Astrocyte (in vitro differentiated cells and primary cell): ENCODE data around the gene HDHD2. TPM values are rescaled to one million over a fixed set of nuclear protein-coding genes. Genes with fewer than 3 reads are reported as not detected.

Source experiments
- DNase-seq: peaks from one replicate; pipeline ENCODE4 v3.0.0-alpha.2; 2010; ENCODE audit warnings: low read depth
- FAIRE-seq: peaks from 2 replicates; lab custom pipeline; 2011; peaks lifted over from hg19 to GRCh38; lab: Jason Lieb, UNC
- H2AFZ ChIP-seq: 2 replicates; pipeline ENCODE4 v1.6.0; 2012; ENCODE audit warnings: low read depth, low read length, inconsistent platforms
- H3K27ac ChIP-seq: 2 replicates; pipeline ENCODE4 v1.5.1; 2011; ENCODE audit warnings: low read depth, low read length, inconsistent platforms
- H3K27me3 ChIP-seq: 2 replicates; pipeline ENCODE4 v1.6.0; 2011; ENCODE audit warnings: low read length, inconsistent platforms; ENCODE audit not compliant: insufficient read depth
- H3K36me3 ChIP-seq: 2 replicates; pipeline ENCODE4 v1.5.1; 2011; ENCODE audit warnings: low read length, inconsistent platforms; ENCODE audit not compliant: insufficient read depth
- H3K4me1 ChIP-seq: 2 replicates; pipeline ENCODE4 v1.5.1; 2011; ENCODE audit warnings: low read length, inconsistent platforms; ENCODE audit not compliant: insufficient read depth
- H3K4me2 ChIP-seq: 2 replicates; pipeline ENCODE4 v1.6.0; 2012; ENCODE audit warnings: low read length, inconsistent platforms
- H3K4me3 ChIP-seq: 2 replicates; pipeline ENCODE4 v1.5.1; 2011; ENCODE audit warnings: low read depth, mild to moderate bottlenecking, low read length, inconsistent platforms; ENCODE audit not compliant: insufficient read depth
- H3K79me2 ChIP-seq: 2 replicates; pipeline ENCODE4 v1.6.0; 2012; ENCODE audit warnings: mild to moderate bottlenecking, low read length, inconsistent platforms; ENCODE audit not compliant: insufficient read depth
- H3K9ac ChIP-seq: 2 replicates; pipeline ENCODE4 v1.6.0; 2012; ENCODE audit warnings: mild to moderate bottlenecking, low read length, inconsistent platforms
- H3K9me3 ChIP-seq: 2 replicates; pipeline ENCODE4 v1.5.1; 2012; ENCODE audit warnings: low read depth, mild to moderate bottlenecking, low read length, inconsistent platforms; ENCODE audit not compliant: insufficient read depth
- H4K20me1 ChIP-seq: 2 replicates; pipeline ENCODE4 v1.6.0; 2012; ENCODE audit warnings: low read length, inconsistent platforms; ENCODE audit not compliant: insufficient read depth
- H3K27ac Mint-ChIP-seq: one replicate; pipeline ENCODE4 v1.8.0; 2021; ENCODE audit warnings: mild to moderate bottlenecking, mixed read lengths; ENCODE audit not compliant: unreplicated experiment
- H3K27me3 Mint-ChIP-seq: one replicate; pipeline ENCODE4 v1.8.0; 2021; ENCODE audit warnings: low read depth, mixed read lengths; ENCODE audit not compliant: unreplicated experiment
- H3K36me3 Mint-ChIP-seq: one replicate; pipeline ENCODE4 v1.8.0; 2021; ENCODE audit warnings: low read depth, mixed read lengths; ENCODE audit not compliant: unreplicated experiment
- H3K4me1 Mint-ChIP-seq: one replicate; pipeline ENCODE4 v1.8.0; 2021; ENCODE audit warnings: low read depth, mixed read lengths; ENCODE audit not compliant: unreplicated experiment
- H3K4me3 Mint-ChIP-seq: one replicate; pipeline ENCODE4 v1.8.0; 2021; ENCODE audit warnings: mild to moderate bottlenecking, moderate library complexity, mixed read lengths; ENCODE audit not compliant: unreplicated experiment
- H3K9me3 Mint-ChIP-seq: one replicate; pipeline ENCODE4 v1.8.0; 2021; ENCODE audit warnings: mild to moderate bottlenecking, mixed read lengths; ENCODE audit not compliant: unreplicated experiment
- EZH2 ChIP-seq: IDR thresholded peaks from 2 replicates; pipeline ENCODE4 v1.6.1; 2012; ENCODE audit warnings: mild to moderate bottlenecking, low read length, inconsistent platforms; ENCODE audit not compliant: insufficient read depth
- total RNA-seq: library from RNA; stranded (reverse); gene quantifications from 2 replicates; pipeline ENCODE4 v1.2.1, GENCODE V29; 2021
- TF ChIP-seq, protein P1 (sequence below): IDR thresholded peaks from 2 replicates; pipeline ENCODE4 v1.5.1; 2011; ENCODE audit warnings: low read depth, mild to moderate bottlenecking, inconsistent platforms, low read length, moderate library complexity; ENCODE audit not compliant: insufficient read depth

Gene HDHD2
- total RNA-seq, 1 donor from 2014 or later, result 23.5 TPM

DNA sequence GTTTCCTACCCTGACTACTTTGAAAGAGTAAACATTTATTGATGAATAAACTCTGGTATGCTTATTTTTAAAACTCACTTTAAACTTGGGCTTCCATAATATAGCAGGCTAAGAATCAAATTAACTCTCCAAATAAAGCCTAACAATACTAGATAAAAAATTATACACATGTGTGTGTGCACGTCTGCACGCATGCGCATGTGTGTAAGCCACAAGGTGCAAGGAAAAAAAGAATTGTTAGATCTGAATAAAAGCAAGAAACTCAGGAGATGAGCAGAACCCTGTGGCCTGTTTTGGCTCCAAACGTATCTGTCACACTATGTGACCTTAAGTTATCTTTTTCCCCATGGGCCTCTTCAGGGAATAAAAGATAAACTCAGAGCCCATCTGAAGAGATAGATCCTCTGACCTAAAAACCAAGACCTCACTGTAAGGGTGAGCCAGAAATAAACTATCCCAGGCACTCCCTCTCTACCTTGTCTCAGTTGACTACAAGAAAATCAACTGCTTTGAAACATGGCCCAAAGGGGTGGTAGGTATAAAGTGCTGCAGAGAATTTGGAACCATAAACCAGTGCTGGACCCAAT lies 6.3 kb downstream of the HDHD2 start:
- TF ChIP-seq EZH2, result no peak
- TF ChIP-seq, protein P1, sequence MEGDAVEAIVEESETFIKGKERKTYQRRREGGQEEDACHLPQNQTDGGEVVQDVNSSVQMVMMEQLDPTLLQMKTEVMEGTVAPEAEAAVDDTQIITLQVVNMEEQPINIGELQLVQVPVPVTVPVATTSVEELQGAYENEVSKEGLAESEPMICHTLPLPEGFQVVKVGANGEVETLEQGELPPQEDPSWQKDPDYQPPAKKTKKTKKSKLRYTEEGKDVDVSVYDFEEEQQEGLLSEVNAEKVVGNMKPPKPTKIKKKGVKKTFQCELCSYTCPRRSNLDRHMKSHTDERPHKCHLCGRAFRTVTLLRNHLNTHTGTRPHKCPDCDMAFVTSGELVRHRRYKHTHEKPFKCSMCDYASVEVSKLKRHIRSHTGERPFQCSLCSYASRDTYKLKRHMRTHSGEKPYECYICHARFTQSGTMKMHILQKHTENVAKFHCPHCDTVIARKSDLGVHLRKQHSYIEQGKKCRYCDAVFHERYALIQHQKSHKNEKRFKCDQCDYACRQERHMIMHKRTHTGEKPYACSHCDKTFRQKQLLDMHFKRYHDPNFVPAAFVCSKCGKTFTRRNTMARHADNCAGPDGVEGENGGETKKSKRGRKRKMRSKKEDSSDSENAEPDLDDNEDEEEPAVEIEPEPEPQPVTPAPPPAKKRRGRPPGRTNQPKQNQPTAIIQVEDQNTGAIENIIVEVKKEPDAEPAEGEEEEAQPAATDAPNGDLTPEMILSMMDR, result no peak
- H3K4me3 ChIP-seq, result no peak overlapping the region
- H3K9ac ChIP-seq, result no peak overlapping the region
- peaks cover 5% of the 10 kb centered on the region for H3K4me1 Mint-ChIP-seq
- no peaks in the 10 kb centered on the region for H3K27me3 ChIP-seq
- H3K36me3 Mint-ChIP-seq, result peaks cover 4% of the 10 kb centered on the region
- H3K79me2 ChIP-seq, result peaks cover 95% of the 10 kb centered on the region
- H3K4me1 ChIP-seq, result no peaks in the 10 kb centered on the region
- no peak overlapping the region for H2AFZ ChIP-seq
- no peaks in the 10 kb centered on the region for H3K27me3 Mint-ChIP-seq
- no peak overlapping the region for H3K27ac Mint-ChIP-seq
- H4K20me1 ChIP-seq, result peaks cover 41% of the 10 kb centered on the region
- no peak overlapping the region for H3K4me2 ChIP-seq
- DNase-seq, result no peak
- no peak for FAIRE-seq
- no peaks in the 10 kb centered on the region for H3K9me3 ChIP-seq
- no peaks in the 10 kb centered on the region for H3K36me3 ChIP-seq
- no peak overlapping the region for H3K4me3 Mint-ChIP-seq
- no peaks in the 10 kb centered on the region for H3K9me3 Mint-ChIP-seq
- no peak overlapping the region for H3K27ac ChIP-seq

DNA sequence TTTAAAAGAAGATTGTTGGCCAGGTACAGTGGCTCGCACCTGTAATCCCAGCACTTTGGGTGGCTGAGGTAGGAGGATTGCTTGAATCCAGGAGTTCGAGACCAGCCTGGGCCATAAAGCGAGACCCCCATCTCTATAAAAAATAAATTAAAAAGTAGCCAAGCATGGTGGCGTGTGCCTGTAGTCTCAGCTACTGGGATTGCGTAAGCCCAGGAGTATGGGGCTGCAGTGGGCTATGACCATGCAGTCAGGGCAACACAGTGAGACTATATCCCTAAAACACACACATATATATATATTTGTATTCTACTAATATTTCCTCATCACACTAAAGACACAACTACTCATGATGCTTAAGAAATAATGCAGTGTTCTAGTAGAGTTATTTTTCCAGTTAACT lies 7.1 kb downstream of the HDHD2 start:
- Histone ChIP-seq H3K27ac (no peak overlapping the region), H3K36me3 (no peaks in the 10 kb centered on the region), H3K4me1 (no peaks in the 10 kb centered on the region), H3K4me3 (no peak overlapping the region), H3K4me2 (no peak overlapping the region), H3K79me2 (peaks cover 95% of the 10 kb centered on the region), H2AFZ (no peak overlapping the region), H4K20me1 (peaks cover 48% of the 10 kb centered on the region), H3K9me3 (no peaks in the 10 kb centered on the region), H3K27me3 (no peaks in the 10 kb centered on the region), H3K9ac (no peak overlapping the region)
- H3K9me3 Mint-ChIP-seq, result no peaks in the 10 kb centered on the region
- no peak overlapping the region for H3K4me3 Mint-ChIP-seq
- H3K27ac Mint-ChIP-seq, result no peak overlapping the region
- FAIRE-seq, result no peak
- no peak for DNase-seq
- TF ChIP-seq, protein P1, result no peak
- no peak for TF ChIP-seq EZH2
- H3K4me1 Mint-ChIP-seq, result peaks cover 3% of the 10 kb centered on the region
- H3K36me3 Mint-ChIP-seq, result peaks cover 4% of the 10 kb centered on the region
- H3K27me3 Mint-ChIP-seq, result no peaks in the 10 kb centered on the region

- H3K27me3 ChIP-seq, result no peaks in the 10 kb centered on the region
- FAIRE-seq, result no peak
- H3K27me3 Mint-ChIP-seq, result no peaks in the 10 kb centered on the region
Observed at GRCh38 chr18:47141289-47141688, 9.0 kb downstream of the HDHD2 start.

More at GRCh38 chr18:47141289-47141688, 9.0 kb downstream of the HDHD2 start:
- peaks cover 3% of the 10 kb centered on the region for H3K36me3 ChIP-seq
- Mint-ChIP-seq H3K36me3 (peaks cover 4% of the 10 kb centered on the region), H3K9me3 (no peaks in the 10 kb centered on the region), H3K27ac (no peak overlapping the region), H3K4me3 (no peak overlapping the region), H3K4me1 (no peaks in the 10 kb centered on the region)
- no peaks in the 10 kb centered on the region for H3K4me1 ChIP-seq
- TF ChIP-seq, protein P1, result no peak
- TF ChIP-seq EZH2, result no peak
- H2AFZ ChIP-seq, result no peak overlapping the region
- no peak overlapping the region for H3K4me2 ChIP-seq
- no peak for DNase-seq
- peaks cover 76% of the 10 kb centered on the region for H3K79me2 ChIP-seq
- no peaks in the 10 kb centered on the region for H3K9me3 ChIP-seq
- no peak overlapping the region for H3K4me3 ChIP-seq
- peaks cover 50% of the 10 kb centered on the region for H4K20me1 ChIP-seq
- H3K9ac ChIP-seq, result no peak overlapping the region
- no peak overlapping the region for H3K27ac ChIP-seq
